GM19238 (cell line): Measurements from ENCODE around the gene KCNB1.
A peak's percentile ranks its signal among the peaks of the same experiment; 100 is the strongest.

Experiments
- DNase-seq: peaks from one replicate; pipeline ENCODE4 v3.0.0; 2011; ENCODE audit warnings: low spot score; ENCODE audit not compliant: insufficient read length

Gene KCNB1

DNA sequence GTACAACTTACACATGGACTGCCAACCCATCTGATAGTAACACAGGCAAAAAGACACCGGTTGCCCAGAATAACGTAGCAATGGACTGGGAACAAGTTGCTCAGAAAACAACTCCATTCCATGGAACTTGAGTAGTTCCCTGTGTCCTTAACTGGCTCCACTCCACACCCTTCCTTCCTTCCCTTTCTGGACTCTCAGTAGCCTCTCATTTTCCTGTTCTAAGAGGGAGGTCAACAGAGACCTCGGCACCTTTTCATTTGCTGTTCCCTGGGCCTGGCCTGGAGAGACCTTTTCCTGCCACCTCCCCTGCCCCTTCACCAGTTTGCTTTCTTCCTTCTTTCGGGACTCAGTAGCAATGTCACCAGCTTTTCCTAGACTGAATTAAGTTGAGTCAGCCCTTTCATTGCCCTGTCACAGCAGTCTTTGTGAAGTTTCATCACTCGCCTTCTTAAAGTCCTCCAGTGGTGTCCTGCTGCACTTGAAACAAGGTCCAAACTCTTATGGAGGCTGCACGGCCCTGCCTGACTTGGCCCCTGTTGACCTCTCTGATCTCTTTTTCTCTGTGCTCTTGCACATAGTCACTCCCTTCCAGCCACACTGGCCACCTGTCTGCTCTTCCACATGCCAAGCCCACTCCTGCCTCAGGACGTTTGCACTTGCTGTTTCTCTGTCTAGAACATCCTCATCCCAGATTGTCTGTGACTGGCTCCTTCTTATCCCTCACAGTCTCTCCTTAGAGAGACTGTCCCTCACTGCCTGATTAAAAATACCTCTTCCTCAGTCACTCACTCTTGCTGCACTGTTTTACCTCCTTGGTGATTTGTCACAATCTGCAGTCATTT lies 90.8 kb downstream of the KCNB1 start:
- DNase-seq: no peak

- no peak for DNase-seq
Observed at GRCh38 chr20:49389854-49390253, 92.6 kb downstream of the KCNB1 start.

- DNase-seq: no peak
Observed at GRCh38 chr20:49388744-49389143, 93.7 kb downstream of the KCNB1 start.

GRCh38 chr20:49387581-49387939 lies 94.9 kb downstream of the KCNB1 start:
- DNase-seq: no peak

DNA sequence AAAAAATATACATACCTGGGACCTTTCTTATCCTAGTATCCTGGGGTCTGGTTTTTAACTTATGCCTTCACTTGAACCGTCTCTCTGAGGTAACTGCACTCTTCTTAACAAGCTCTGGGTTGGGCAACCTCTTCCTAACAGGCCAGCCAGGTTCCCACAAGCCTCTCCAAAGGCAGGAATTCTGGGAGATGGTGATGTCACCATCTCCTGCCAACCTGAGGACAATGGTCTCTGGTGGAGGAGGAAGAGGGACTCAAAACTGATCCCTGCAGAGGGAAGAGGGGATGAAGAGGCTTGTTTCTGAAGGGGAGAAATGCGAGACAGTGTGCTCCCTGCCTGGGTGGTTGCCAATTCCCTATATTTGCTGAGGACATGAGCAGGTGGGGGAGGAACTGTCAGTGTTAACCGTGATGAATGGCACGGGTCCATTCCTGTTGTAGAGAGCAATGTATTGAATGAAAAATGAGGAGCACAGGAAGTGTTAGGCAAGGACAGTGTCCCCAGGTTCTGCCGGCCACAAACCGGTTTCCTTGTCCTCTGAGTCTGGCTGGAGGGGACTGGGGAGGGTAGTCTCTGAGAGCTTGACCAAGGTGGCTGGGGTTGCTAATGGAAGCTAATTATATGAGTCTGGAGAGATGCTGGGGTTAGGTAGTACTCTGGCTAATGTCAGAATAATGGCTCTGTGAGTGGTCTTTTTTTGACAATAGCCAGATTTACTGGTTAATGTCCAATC lies 95.5 kb downstream of the KCNB1 start:
- DNase-seq: no peak

GRCh38 chr20:49385465-49385864 lies 97.0 kb downstream of the KCNB1 start:
- peak; percentile 10 for DNase-seq

DNA sequence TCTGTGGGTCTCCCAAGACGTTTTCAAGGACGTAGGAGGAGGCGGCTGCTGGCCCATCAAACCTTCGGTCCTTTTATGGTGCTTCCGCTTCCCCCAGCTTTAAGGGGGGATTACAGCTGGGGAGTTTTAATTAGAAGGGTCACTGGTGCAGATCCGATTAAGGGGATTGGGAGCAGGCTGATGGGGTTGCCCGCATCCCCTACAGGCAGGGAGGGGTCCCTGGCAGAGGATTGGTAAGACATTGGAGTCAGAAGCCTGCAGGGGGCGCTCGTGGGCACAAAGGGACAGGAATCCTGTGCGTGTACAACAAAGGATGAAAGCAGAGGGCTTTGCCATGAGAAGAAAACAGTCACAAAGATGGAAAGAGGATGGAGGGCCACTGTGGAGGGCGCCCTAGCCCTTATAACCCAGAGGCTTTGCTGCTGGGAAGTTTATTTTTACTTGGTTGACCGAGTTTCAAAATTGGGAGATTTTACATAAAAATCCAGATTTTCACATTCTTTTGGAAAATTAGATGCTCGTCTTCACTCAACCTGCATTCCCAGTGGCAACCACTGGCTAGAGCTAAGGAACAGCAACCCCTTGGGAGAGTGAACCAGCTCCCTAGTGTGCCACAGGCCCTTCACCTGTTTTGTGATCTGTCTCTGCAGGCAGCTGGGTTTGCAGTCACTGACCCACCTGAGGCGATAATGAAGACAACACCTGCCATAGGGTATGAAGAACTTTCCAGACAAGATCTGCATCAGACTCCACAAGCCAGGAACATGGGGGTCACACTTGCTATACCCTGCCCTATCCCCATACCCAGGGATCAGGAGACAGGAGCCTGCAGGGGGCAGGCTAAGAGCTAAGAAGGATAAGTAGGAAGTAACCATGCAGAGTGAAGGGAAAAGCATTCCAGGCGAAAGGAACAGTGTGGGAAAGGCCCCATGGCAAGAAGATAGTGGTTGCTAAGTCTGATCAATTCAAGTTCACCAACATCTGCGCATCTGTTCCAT lies 97.7 kb downstream of the KCNB1 start:
- DNase-seq: peak; percentile 24

GRCh38 chr20:49381558-49382493 lies 100.6 kb downstream of the KCNB1 start:
- DNase-seq: no peak

- DNase-seq: no peak
Observed at GRCh38 chr20:49380337-49380780, 102.1 kb downstream of the KCNB1 start.

DNA sequence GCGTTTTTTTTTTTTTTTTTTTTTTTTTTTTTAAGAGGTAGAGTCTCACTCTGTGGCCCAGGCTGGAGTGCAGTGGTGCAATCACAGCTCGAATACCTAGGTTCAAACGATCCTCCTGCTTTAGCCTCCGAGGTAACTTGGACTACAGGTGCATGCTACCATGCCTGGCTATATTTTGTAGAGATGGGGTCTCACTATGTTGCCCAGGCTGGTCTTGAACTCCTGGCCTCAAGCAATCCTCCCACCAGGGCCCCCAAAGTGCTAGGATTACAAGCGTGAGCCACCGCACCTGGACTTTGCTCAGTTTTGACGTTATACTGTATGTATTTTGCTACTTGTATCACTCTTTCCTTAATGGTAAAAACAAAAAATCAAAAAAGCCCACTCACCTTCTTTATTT lies 103.1 kb downstream of the KCNB1 start:
- DNase-seq: no peak

GRCh38 chr20:49377326-49377725 lies 105.1 kb downstream of the KCNB1 start:
- DNase-seq: no peak

DNA sequence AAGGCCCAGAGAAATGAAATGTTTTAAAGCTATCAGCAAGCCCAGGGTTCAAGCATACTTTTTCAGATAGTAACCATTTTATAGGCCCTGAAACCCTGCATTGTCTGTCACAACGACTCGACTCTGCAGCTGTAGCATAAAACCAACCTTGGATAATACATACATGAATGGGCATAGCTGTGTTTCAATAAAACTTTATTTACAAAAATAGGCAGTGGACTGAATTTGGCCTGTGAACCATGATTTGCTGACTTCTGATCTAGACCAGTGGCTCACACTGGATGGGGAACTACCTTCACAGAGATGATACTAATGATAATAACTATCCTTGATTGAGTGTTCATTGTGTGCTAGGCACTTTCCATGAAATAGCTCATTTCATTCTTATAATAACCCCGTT lies 107.3 kb downstream of the KCNB1 start:
- no peak for DNase-seq

- DNase-seq: no peak
Observed at GRCh38 chr20:49372095-49372734, 110.3 kb downstream of the KCNB1 start.

GRCh38 chr20:49368596-49368995 lies 113.9 kb downstream of the KCNB1 start:
- DNase-seq: no peak

DNA sequence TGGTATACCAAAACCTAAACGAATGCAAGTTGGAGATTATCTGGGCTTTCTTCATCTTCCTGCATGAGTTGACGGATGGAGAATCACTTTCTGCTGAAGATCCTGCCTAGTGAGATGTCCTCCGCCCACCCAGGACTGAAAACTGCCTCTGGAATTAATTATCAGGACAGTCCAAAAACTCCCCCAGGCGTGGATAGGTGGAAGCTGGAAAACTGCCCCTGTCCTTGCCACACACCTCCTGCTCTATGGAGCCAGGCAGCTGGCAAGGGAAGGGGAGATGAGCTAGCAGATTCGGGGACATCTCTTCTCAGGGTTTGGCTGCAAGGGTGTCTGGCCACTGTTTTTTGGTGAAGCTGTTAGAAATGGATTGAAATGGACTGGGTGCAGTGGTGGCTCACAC lies 115.4 kb downstream of the KCNB1 start:
- DNase-seq: no peak

GRCh38 chr20:49366687-49367086 lies 115.8 kb downstream of the KCNB1 start:
- no peak for DNase-seq

- DNase-seq: no peak
Observed at GRCh38 chr20:49361862-49362660, 120.4 kb downstream of the KCNB1 start.

DNA sequence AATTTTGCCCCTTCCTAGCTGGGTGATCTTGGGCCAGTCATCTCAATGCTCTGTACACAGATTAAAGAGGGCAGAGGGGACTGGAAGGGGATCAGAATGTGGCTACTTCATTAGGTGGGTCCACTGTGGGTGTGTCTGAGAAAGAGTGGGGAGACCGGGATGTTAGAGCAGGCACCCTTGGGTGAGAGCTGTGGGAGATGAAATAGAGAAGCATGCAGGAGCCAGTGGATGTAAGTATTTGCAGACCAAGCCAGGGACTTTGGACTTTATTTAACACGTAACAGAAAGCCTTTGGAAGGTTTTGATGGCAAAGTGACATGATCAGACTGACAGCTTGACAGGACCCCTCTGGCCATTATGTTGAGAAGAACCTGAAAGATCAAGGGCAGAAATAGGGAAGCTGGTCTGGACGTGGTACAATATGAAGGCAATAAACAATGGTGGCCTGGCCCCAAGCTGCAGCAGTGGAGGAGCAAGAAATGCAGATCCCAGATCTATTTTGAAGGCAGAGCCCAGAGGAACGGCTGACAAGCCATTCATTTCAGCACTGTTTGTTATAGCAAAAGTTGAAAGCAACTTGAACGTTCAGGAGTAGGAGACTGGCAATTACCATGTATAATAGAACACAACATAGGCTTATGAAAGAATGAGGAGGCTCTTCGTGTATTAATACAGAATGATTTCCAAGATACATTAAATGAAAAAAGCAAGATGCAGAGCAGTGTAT lies 122.1 kb downstream of the KCNB1 start:
- no peak for DNase-seq
